ENCODE data around the gene OR10A4.

DNA sequence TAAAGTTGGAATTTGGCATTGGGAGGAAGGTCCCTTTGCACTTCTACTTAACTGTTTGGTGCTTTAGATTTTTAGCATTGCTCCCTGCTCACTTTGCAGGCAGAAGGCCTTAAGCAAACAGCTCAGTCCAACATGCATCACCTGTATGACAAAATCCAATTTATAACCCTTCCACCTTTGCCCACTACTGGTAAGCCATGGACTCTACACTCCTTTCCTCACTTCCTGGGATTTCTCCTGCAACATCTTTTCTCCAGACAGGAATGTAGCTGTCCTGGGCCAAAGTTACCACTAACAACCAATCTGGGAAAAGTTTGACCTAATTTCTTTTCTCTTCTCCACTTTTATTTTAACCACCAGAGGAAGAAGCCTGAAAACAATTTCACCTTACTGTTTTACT lies 17.7 kb downstream of the OR10A4 start:
- TF ChIP-seq, protein P1, sequence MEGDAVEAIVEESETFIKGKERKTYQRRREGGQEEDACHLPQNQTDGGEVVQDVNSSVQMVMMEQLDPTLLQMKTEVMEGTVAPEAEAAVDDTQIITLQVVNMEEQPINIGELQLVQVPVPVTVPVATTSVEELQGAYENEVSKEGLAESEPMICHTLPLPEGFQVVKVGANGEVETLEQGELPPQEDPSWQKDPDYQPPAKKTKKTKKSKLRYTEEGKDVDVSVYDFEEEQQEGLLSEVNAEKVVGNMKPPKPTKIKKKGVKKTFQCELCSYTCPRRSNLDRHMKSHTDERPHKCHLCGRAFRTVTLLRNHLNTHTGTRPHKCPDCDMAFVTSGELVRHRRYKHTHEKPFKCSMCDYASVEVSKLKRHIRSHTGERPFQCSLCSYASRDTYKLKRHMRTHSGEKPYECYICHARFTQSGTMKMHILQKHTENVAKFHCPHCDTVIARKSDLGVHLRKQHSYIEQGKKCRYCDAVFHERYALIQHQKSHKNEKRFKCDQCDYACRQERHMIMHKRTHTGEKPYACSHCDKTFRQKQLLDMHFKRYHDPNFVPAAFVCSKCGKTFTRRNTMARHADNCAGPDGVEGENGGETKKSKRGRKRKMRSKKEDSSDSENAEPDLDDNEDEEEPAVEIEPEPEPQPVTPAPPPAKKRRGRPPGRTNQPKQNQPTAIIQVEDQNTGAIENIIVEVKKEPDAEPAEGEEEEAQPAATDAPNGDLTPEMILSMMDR (conservative IDR thresholded peaks at IDR 0.05; ENCODE audit: low read depth, low read length): no peak
- TF ChIP-seq SMC3 (IDR thresholded peaks at IDR 0.05; ENCODE audit: low read depth, low read length): no peak
- TF ChIP-seq CHD1 (IDR thresholded peaks at IDR 0.05; ENCODE audit: low read depth, low read length): no peak
- TF ChIP-seq POLR2A (IDR thresholded peaks at IDR 0.05; ENCODE audit: low read depth, low read length): no peak
- no peak for TF ChIP-seq FOS (IDR thresholded peaks at IDR 0.05; ENCODE audit: low read depth, low read length)
- TF ChIP-seq RFX5 (IDR thresholded peaks at IDR 0.05; ENCODE audit: low read depth, low read length): no peak
- TF ChIP-seq, protein P2, sequence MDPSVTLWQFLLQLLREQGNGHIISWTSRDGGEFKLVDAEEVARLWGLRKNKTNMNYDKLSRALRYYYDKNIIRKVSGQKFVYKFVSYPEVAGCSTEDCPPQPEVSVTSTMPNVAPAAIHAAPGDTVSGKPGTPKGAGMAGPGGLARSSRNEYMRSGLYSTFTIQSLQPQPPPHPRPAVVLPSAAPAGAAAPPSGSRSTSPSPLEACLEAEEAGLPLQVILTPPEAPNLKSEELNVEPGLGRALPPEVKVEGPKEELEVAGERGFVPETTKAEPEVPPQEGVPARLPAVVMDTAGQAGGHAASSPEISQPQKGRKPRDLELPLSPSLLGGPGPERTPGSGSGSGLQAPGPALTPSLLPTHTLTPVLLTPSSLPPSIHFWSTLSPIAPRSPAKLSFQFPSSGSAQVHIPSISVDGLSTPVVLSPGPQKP (IDR thresholded peaks at IDR 0.05; ENCODE audit: borderline replicate concordance, low read depth, low read length): no peak
- TF ChIP-seq MXI1 (IDR thresholded peaks at IDR 0.05; ENCODE audit: borderline replicate concordance, low read depth, low read length): no peak
- TF ChIP-seq RAD21 (IDR thresholded peaks at IDR 0.05; ENCODE audit: low read length): no peak
- TF ChIP-seq CEBPB (IDR thresholded peaks at IDR 0.05; ENCODE audit: low read depth, low read length): no peak

All from IMR-90 (cell line).